Spleen (tissue), 7 donors: ENCODE data around the gene ZBTB42.

Source experiments
- POLR2A ChIP-seq, 3 donors: fragments of 450-650 bp; IDR thresholded peaks; one replicate each; pipeline ENCODE4 v1.5.1; 2017; ENCODE audit warnings: antibody characterized with exemption in 3 of 3, mild to moderate bottlenecking in 1 of 3
- POLR2AphosphoS5 ChIP-seq, 3 donors: sonication (generic); formaldehyde crosslinking; IDR thresholded peaks; one replicate each; pipeline ENCODE4 v1.5.1; 2017; ENCODE audit warnings: antibody characterized with exemption in 3 of 3
- TF ChIP-seq, protein P1 (sequence below), 11 experiments: fragments of 200-600 bp in 7 of 11; fragments of 450-650 bp in 4 of 11; sonication (generic) in 4 of 11; IDR thresholded peaks in 8 of 11; conservative IDR thresholded peaks in 3 of 11; 1 replicate in 7 of 11; 2 replicates in 4 of 11; pipeline versions ENCODE4 v1.4.0 to v1.8.0; 2016 to 2021; ENCODE audit warnings: antibody characterized with exemption in 11 of 11, inconsistent platforms in 4 of 11, mild to moderate bottlenecking in 1 of 11
- donor health status: DM: no; HTN: no; CAD: no; lungs with moderate emphysema.
- donor health status: DM: no; HTN: no; CAD: no.
- donor health status: DM: no; HTN: no; CAD: no.

- TF ChIP-seq POLR2A (IDR thresholded peaks at IDR 0.05): no peak
- TF ChIP-seq, protein P1, sequence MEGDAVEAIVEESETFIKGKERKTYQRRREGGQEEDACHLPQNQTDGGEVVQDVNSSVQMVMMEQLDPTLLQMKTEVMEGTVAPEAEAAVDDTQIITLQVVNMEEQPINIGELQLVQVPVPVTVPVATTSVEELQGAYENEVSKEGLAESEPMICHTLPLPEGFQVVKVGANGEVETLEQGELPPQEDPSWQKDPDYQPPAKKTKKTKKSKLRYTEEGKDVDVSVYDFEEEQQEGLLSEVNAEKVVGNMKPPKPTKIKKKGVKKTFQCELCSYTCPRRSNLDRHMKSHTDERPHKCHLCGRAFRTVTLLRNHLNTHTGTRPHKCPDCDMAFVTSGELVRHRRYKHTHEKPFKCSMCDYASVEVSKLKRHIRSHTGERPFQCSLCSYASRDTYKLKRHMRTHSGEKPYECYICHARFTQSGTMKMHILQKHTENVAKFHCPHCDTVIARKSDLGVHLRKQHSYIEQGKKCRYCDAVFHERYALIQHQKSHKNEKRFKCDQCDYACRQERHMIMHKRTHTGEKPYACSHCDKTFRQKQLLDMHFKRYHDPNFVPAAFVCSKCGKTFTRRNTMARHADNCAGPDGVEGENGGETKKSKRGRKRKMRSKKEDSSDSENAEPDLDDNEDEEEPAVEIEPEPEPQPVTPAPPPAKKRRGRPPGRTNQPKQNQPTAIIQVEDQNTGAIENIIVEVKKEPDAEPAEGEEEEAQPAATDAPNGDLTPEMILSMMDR (IDR thresholded peaks at IDR 0.05 in 8 of 11, conservative IDR thresholded peaks at IDR 0.05 in 3 of 11): no peak
- no peak for TF ChIP-seq POLR2AphosphoS5 (IDR thresholded peaks at IDR 0.05)
Measured at GRCh38 chr14:104780513-104781030, 20.3 kb upstream of the ZBTB42 start.
